GM20000 (cell line): ENCODE data around the gene GOLGB1.

Source experiments
- DNase-seq: peaks from one replicate; pipeline ENCODE4 v3.0.0; 2012; ENCODE audit warnings: low spot score
- TF ChIP-seq, protein P1 (sequence below): IDR thresholded peaks from 2 replicates; pipeline ENCODE4 v1.5.1; 2012; ENCODE audit warnings: mild to moderate bottlenecking, control low read depth; ENCODE audit errors: extremely low read depth, missing control alignments

Gene GOLGB1

GRCh38 chr3:121660356-121661171 lies 89.0 kb downstream of the GOLGB1 start, which contains the start of gene HCLS1:
HCLS1 (minus strand) TSS chr3:121660903; CDS start chr3:121658347, 2,556 bp downstream.
- TF ChIP-seq, protein P1, sequence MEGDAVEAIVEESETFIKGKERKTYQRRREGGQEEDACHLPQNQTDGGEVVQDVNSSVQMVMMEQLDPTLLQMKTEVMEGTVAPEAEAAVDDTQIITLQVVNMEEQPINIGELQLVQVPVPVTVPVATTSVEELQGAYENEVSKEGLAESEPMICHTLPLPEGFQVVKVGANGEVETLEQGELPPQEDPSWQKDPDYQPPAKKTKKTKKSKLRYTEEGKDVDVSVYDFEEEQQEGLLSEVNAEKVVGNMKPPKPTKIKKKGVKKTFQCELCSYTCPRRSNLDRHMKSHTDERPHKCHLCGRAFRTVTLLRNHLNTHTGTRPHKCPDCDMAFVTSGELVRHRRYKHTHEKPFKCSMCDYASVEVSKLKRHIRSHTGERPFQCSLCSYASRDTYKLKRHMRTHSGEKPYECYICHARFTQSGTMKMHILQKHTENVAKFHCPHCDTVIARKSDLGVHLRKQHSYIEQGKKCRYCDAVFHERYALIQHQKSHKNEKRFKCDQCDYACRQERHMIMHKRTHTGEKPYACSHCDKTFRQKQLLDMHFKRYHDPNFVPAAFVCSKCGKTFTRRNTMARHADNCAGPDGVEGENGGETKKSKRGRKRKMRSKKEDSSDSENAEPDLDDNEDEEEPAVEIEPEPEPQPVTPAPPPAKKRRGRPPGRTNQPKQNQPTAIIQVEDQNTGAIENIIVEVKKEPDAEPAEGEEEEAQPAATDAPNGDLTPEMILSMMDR, result no peak
- peak; percentile 78 for DNase-seq

- TF ChIP-seq, protein P1, result no peak
Observed at GRCh38 chr3:121659586-121659985, 90.0 kb downstream of the GOLGB1 start.

GRCh38 chr3:121658716-121659435 lies 90.7 kb downstream of the GOLGB1 start:
- DNase-seq, result no peak
- TF ChIP-seq, protein P1, result no peak

More at GRCh38 chr3:121659586-121659985, 90.0 kb downstream of the GOLGB1 start:
- DNase-seq, result no peak

DNA sequence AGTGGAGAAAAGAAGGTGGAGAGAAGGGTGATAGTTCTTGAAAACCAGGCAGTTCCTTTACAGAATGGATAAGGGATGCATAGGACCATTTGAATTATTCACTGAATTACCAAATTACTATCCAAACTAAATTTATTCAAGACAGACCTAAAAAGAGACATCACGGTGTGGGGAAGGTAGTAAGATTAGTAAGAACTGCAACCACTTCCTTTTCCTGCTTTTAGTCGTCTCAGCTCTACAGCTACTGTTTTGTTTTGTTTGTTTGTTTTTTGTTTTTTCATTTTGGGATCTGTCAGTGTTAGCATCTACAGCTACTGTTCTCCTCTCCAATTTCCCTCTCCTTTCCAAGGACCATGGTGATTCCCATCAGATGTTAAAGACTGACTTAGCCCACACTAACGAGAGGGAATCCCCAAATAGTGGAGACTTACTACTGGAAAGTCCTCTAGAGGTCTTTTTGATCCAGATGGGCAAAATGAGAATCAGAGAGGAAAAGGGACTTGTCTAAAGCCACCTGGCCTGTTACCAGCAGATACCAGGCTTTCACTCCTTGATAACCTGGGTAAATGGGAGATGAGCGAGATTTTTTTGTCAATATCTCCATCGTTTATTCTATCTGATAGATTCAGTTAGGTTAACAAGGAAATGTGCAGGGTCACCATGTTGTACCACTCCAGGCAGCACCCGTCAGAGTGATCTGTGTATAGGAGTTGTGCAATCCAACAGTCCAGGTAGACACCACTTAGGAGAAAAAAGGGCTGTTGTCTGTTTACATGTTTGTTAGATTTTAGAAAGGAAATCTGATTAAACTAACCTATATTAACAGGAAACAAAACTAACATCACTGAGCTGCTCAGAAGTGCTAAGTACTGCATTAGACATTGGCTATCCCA lies 94.8 kb downstream of the GOLGB1 start:
- peak; percentile 39 for DNase-seq
- TF ChIP-seq, protein P1, result no peak

- TF ChIP-seq, protein P1, result no peak
- DNase-seq, result no peak
Observed at GRCh38 chr3:121651684-121652083, 97.9 kb downstream of the GOLGB1 start.

DNA sequence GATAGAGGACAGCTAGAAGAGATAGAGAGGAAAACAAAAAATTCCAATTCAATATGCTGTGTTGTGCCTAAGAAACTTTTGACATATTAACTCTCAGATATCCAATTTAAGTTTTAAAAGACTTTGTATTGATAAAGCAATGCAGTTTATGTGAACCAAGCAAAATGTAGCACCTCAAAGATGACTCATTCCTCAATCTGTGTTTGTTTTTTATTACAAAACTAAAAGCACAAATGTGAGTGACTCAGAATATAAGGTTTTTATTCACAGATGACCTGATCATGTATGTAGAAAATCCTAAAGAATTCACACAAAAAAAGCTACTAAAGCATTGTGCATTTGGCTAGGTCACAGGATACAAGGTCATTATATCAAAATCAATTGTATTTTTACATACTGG lies 99.9 kb downstream of the GOLGB1 start:
- TF ChIP-seq, protein P1, result no peak
- no peak for DNase-seq
